HTERT RPE-1 (cell line): ENCODE data around the gene KIF3A.
"Not testable (repeated sequence)": the region's sequence is repeated elsewhere in the genome, so short reads cannot be mapped to it uniquely, and the experiment has no call there.

ENCODE experiments used
- in situ Hi-C: fragments of 300-500 bp; cut with MboI; formaldehyde crosslinking; loops from 4 replicates; pipeline ENCODE4 v1.14.3; 2020; ENCODE audit warnings: low sequenced_read_pairs

Gene KIF3A

DNA sequence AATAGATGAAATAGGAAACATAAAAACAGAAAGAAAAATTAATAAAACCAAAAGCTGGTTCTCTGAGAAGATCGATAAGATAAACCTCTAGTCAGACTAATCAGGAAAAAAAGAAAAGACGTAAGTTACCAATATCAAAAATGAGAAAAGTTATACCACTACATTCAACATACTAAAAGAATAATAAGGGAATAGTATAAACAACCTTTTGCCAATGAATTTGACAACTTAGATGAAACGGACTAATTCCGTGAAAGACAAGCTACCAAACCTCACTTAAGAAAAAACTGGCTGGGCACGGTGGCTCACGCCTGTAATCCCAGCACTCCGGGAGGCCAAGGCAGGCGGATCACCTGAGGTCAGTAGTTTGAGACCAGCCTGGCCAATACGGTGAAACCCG lies 7.5 kb downstream of the KIF3A start:
- in situ Hi-C loops: no loop called here

DNA sequence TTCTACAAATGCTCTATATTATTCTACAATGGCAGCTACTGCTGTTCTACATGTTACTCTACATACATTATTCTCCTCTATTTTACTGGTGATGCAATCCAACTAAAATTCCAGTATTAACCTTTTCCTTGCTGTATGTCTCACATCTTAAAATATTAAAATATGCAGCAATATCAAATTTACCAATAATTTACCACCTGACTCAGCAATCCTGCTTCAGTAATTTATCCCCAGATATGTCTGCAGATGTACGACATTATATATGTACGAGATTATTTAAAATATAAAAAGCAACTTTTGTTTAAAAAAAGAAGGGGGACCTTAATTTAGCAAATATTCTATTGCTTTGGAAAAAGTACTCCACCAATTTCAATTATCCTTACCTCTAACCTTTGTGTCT lies 11.6 kb downstream of the KIF3A start:
- in situ Hi-C loops: no loop called here

DNA sequence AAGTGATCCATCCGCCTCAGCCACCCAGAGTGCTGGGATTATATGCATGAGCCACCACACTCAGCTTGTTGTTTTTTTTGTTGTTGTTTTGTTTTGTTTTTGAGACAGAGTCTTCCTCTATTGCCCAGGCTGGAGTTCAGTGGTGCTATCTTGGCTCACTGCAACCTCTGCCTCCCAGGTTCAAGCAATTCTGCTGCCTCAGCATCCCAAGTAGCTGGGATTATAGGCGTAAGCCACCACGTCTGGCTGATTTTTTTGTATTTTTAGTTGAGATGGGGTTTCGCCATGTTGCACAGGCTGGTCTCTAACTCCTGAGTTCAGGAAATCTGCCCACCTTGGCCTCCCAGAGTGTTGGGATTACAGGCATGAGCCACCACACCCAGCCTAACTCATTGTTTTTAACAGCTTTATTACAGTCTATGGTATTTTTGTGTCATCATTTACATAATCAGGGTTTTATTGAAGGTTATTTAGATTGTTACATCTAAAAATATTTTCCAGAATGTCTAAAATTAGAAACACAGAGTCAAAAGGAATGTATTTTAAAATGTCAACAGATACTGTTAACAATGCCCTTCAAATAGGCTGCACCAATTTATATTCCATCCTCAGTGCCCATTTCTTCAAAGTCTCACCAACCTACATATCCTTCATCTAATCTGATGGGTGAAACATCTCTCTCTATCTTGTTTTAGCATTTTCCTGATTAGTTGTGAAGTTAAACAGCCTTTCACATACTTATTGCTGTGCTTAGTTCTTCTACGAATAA lies 18.6 kb downstream of the KIF3A start:
- in situ Hi-C loops: no loop called here

DNA sequence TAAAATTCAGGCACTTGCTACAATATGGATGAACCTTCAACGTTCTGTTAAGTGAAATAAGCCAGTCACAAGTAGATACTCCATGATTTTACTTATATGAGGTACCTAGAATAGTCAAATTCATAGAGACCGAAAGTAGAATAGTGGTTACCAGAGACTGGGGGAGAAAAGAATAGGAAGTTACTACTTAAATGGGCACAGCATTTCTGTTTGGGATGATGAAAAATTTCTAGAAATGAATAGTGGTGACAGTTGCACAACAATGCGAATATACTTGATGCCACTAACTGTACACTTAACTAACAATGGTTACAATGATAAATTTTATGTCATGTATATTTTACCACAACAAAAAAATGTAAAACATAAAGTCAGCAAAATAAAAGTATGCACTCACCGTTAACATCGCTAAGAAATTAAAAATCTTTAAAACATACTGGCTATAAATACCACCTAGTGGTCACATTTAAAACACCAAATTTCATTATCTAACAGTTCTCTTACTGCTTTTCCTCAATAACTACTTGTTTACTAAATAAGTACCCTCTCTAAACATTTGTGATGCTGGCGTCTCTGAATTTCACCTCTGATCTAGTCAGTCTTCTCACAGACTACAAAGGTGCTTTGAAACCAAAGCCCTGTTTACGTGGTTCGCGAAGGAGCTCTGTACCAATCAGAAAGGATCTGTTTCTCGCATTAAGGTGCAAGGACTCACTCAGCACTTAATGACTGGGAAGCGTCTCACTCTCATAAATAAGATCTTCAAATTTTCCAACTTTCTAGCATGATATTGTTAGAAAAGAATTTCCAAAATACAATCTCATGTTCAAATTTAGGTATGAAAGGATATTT lies 22.7 kb downstream of the KIF3A start:
- in situ Hi-C loops: no loop called here

DNA sequence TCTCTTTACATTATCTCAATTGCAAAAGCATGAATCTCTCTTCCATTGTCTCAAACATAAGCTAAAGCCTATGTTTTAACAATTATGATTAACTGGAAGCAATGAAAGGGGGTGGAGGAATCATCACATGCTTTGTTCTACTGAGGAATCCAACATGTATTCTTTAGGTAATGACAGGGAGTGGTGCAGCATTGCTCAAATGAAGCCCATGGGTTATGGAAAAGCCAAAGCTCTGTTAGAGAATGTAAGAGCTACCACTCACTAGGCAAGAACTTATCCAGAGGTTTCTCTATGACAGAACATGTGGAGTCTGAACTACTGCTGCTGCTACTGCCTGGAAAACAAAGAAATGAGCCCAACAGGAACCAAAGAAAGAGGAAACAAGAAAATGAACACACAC lies 28.7 kb downstream of the KIF3A start:
- in situ Hi-C loops: no loop called here

DNA sequence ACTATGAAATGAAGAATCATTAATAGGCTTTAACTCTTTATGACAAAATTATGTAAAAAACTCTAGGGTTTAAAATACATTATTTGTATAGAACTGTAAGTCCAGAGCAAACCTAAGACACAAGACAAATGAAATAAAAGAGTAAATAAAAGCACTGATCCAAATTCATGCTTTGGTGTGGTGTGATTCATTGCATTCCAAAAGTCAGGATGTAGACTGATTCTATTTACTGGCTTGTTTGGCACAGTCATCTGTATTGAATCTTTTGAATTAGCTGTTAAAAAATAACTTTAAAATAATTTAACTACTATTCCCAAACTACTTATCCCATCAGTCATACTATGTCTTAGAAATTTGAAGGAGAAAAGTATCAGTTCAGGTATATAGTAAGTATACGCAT lies 32.5 kb downstream of the KIF3A start:
- in situ Hi-C loops: no loop called here

DNA sequence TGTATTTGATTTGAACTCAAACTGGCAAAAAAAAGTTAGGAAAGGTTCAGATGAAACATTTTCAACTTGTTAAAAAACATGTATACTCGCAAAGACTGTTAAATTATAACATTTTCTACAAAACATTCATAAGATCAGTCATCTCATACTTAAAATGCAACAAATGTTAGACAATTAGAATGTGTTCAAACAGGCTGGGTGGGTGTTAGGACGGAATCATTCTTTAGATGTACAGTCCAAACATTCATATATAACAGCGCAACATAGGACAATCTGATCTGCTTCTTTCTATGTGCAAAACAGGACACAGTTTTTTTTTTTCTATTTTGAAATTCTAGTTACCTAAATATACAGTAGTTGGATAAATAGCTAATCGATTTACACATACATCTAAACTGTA lies 41.4 kb downstream of the KIF3A start:
- in situ Hi-C loops: no loop called here

DNA sequence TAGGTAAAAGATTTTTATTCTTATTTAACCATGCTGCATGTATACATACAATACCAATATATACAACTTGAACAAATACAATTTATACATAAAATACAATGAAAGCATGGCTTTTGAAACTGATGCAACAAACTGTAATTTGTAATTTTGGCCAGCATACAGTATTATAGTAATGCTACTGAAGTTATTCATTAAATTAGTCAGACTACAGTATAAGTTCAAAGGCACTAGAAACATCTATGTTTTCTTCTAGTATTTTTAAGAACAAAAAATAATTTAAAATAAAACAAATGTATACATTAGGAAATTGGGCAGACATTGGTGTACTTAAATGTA lies 44.7 kb downstream of the KIF3A start:
- in situ Hi-C loops: no loop called here

DNA sequence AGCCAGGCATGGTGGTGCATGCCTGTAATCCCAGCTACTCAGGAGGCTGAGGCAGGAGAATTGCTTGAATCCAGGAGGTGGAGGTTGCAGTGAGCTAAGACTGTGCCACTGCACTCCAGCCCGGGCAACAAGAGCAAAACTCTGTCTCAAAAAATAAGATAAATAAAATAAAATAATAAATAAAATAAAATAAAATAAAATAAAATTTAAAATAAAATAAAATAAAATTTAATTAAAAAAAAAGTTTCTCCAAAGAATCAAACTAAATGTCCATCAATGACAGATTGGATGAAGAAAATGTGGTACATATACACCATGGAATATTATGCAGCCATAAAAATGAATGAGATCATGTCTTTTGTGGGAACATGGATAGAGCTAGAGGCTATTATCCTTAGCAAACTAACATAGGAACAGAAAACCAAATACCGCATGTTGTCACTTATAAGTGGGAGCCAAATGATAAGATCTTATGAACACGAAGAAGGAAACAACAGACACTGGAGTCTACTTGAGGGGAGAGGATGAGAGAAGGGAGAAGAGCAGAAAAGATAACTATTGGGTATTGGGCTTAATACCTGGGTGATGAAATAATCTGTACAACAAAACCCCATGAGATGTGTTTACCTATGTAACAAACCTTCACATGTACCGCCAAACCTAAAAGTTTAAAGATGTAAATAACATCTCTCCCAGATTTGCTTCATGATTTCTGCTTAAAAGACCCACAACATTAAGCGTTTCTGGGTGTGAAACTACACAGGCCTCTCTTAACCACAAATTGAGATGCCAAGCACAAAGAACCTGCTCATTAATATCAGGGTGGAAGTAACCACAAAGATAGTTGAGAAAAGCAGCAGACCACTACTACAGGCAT lies 45.4 kb downstream of the KIF3A start:
- in situ Hi-C loops: not testable (repeated sequence)

DNA sequence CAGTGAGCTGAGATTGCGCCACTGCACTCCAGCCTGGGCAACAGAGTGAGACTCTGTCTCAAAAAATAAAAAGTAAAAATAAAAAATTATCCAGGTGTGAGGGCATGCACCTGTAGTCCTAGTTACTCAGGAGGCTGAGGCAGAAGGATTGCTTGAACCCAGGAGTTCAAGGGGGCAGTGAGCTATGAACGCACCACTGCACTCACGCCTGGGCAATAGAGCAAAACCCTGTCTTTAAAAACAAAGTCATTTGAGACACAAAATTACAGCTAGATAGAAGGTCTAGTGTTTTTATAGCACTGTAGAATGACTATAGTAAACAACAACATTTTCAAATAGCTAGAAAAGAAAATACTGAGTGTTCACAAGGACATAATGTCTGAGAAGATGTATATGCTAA lies 47.2 kb downstream of the KIF3A start:
- in situ Hi-C loops: no loop called here

DNA sequence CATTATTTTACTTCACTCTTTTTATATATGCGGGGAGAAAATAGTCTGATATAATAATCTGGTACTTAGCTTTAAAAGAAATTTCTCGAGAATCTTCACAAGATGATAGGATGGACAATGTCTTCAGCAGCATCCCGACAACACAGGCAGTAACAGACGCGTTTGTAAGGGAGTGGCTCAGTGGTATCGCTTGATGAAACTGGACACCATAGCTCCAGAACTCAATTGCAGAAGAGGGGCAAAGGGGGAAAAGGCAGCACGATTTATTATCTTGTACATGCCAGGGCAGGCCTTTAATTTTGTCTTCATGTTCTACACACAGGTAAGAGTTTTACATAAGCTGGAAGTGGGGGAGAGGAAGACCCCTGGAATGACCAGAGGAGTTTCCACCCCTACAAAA lies 47.8 kb downstream of the KIF3A start:
- in situ Hi-C loops: no loop called here

DNA sequence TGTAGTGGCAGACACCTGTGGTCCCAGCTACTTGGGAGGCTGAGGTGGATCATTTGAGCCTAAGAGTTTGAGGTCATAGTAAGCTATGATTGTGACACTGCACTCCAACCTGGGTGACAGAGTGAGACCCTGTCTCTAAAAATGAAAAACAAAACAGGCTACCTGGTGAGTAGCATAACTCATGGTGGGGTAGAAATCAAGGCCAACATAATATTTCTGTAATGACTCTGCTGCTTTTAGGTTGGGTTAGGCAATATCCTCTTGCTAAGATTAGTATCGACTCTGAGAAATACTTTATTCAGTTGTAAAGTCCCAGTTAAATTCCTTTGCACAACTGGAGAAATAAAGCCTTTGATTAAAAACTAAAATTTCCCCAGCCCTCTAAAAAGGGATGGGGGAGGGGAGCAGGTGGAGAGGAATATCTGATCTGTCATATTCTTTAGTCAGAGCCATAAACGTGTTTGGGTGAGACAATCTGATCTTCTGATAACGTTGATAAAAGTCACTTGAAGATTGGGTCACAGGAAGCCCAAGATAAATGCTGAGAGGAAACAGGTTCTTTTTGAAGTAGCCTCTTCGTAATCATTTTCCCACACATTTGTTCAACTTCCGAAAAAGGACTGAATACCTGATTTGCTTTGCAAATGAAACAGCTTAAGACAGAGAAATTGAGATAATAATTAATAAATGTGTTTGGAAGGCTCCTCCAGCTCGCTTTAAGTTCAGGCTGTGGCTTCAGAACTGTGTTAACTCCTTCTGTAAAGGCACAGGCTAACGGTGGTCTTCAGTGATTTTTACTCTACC lies 48.6 kb downstream of the KIF3A start:
- in situ Hi-C loops: no loop called here

DNA sequence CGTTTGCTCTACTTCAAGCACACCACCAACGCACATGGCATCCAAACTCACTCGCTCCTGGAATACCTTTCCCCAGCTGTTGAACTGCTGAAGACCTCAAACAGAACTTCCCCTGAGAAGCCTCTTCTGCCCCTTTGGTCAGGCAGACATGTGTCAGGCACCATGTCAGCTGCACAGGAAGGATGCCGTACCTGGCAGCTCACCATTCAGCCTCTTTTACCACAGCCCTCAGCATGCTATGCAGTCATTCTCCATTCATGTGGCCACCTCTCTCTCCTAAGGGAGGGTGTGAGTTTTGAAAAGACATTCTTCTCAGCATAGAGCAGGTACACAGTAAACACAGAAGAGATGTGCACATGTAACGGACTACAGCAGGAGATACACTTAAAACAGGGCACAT lies 49.4 kb downstream of the KIF3A start:
- in situ Hi-C loops: no loop called here

DNA sequence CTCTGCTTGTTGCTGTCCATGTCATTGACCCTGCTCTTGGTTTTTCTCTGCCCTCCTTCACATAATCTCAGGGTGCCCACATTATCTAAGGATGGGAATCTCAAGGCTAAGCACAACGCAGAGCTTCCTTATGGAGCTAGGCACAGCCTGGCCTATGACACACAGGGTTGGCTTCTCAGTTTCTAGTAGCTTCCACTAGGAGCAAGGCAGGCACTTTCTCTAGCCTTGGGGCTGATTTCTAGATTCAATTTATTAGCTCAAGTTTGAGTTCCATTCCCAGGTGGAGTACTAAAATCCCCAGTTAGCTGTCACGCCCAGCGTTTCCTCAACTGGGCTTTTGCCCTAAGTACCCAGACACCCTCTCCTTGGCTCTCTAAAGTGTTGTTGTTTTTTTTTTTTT lies 51.2 kb downstream of the KIF3A start:
- in situ Hi-C loops: no loop called here

DNA sequence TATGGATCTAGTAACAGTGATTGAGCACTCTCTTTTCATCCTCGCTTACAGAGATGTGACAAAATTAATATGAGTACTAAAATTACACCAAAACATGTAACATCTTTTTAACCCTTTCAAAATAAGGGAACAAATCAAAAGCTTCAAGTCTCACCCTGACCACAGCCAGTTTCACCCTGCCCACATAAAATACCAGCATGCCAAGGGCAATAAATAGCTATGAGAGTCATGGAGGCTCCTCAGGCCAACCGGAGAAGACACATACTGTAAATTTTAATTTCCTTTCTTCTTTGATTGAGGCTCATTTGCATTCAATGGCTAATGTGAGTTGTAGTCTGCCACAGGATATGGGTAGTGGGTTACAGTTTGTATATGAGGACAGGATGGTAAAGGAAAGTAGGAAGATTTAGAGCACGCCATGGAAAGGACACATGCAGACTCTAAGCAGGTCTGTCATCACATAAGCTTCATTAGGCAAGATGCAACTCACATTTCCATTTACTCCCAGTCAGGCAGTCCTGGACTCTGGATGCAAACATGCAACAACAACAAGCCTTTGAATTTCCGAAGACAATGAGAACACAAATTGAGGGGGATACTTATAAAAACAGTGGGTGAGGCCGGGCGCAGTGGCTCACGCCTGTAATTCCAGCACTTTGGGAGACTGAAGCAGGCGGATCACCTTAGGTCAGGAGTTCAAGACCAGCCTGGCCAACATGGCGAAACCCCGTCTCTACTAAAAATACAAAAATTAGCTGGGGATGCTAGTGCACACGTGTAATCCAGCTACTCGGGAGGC lies 52.2 kb downstream of the KIF3A start:
- in situ Hi-C loops: no loop called here

DNA sequence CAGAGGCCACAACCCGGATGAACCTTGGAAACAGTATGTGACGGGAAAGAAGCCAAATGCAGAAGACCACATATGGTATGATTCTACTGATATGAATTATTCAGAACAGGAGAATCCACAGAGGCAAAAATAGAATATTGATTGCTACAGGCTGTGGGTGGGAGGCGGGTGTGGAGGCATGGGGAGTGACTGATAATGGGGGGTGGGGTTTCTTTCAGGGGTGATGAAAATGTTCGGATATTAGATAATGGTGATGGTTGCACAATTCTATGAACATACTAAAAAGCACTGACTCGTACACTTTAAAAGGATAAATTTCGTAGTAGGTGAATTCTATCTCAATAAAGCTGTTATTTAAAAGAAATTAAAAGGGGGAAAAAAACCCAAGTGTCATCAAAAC lies 52.9 kb downstream of the KIF3A start:
- in situ Hi-C loops: no loop called here

DNA sequence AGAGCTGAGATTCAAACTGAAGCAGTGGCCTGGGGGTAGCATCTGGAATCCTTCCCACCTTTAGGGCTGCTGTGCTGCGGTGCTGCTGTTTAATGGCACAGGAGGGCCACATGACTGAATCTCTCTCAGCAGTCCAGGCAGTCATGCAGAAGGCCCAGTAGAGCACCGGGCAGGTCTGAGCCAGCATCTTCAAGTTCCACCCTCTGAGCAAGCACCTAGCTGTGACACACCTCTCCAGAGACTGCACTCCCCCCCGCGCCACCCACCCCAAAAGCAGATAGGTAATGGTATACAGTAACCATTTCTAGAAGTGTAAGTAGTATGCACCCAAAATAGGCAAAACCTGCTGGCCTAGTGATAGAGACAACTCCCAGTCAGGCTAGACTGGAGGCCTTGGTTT lies 55.4 kb downstream of the KIF3A start:
- in situ Hi-C loops: no loop called here

DNA sequence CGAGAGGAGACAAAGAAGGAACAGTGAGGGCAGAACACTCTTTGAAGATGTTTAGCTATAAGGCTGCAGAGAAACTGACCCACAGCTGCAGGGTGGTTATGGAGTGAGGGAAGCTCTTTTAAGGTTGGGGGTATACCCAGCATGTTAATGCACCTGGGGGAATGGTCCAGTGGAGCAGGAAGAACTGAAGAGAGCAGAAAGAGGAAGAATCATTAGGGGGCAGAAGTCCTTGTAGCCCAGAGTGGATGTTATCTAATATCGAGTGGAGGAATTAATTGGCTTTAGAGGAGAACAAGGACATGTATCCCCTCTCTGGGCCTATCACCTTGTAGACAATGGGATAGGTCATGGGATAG lies 55.9 kb downstream of the KIF3A start:
- in situ Hi-C loops: no loop called here

DNA sequence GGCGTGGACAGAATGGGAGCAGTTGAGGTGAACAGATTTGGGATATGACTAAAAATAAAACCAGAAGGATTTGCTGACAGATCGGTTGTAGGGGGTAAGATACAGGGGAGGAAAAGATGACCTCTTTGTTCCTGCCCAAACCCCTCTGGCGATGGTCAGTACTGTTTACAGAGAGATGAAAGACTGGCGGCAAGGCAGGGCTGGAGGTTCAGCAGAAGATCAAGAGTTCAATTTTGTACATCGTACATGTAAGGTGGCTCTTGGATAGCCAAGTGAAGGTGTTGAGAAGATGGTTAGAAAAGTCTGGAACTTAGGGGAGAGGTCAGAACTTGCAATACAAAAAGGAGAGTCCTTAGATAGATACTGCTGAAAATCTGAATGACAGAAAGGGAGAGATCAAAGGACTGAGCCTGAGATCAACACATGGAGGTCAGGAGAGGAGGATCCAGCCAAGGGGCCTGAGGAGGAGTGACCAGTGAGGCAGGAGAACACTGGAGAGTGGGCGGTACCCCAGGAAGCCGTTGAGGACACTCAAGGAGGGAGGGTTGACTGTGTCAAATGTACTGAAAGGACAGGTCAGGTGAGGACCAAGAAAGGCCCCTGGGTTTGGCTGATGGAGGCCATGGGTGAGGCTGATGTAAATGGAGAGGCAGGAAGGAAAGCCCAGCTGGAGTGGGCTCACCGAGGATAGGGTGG lies 56.4 kb downstream of the KIF3A start:
- in situ Hi-C loops: no loop called here
